DND-41 (cell line): ENCODE results near the gene OXA1L.
A peak's percentile ranks its signal among the peaks of the same experiment; 100 is the strongest.

Source experiments
- ATAC-seq: fragments of 200-7000 bp; cut with Tn5 transposase; 3 replicates; pipeline ENCODE4 v1.9.1; 2021; ENCODE audit warnings: low read depth; ENCODE audit not compliant: insufficient read depth
- DNase-seq: peaks from one replicate; pipeline ENCODE4 v3.0.0-alpha.2; 2020
- H2AFZ ChIP-seq: 2 replicates; pipeline ENCODE4 v1.6.0; 2012; ENCODE audit warnings: low read depth, low read length
- H3K27ac ChIP-seq: 2 replicates; pipeline ENCODE4 v1.5.1; 2012; ENCODE audit warnings: low read length, inconsistent platforms
- H3K27me3 ChIP-seq: fragments of 200-600 bp; sonication (generic); 2 replicates; pipeline ENCODE4 v1.6.0; 2012; ENCODE audit warnings: low read length, mild to moderate bottlenecking, inconsistent platforms; ENCODE audit not compliant: insufficient read depth, poor library complexity
- H3K36me3 ChIP-seq: 2 replicates; pipeline ENCODE4 v1.5.1; 2012; ENCODE audit warnings: low read length, inconsistent platforms; ENCODE audit not compliant: insufficient read depth
- H3K4me1 ChIP-seq: 2 replicates; pipeline ENCODE4 v1.5.1; 2012; ENCODE audit warnings: mild to moderate bottlenecking, low read length; ENCODE audit not compliant: insufficient read depth
- H3K4me2 ChIP-seq: 2 replicates; pipeline ENCODE4 v1.6.0; 2012; ENCODE audit warnings: mild to moderate bottlenecking, moderate library complexity, low read length, inconsistent platforms; ENCODE audit not compliant: insufficient read depth
- H3K4me3 ChIP-seq, 2 experiments: fragments of 200-600 bp in 1 of 2; shearing (Covaris generic) in 1 of 2; 2 replicates each; pipeline ENCODE4 v1.5.1; 2012 to 2016; ENCODE audit warnings: inconsistent platforms in 2 of 2, low read length in 2 of 2, mild to moderate bottlenecking in 2 of 2, low read depth in 1 of 2, moderate library complexity in 1 of 2
- H3K79me2 ChIP-seq: 2 replicates; pipeline ENCODE4 v1.6.0; 2012; ENCODE audit warnings: low read length, inconsistent platforms; ENCODE audit not compliant: insufficient read depth
- H3K9ac ChIP-seq: 2 replicates; pipeline ENCODE4 v1.6.0; 2012; ENCODE audit warnings: low read depth, mild to moderate bottlenecking, inconsistent platforms, low read length, moderate library complexity
- H3K9me3 ChIP-seq: 2 replicates; pipeline ENCODE4 v1.5.1; 2012; ENCODE audit warnings: low read length, moderate library complexity, mild to moderate bottlenecking, inconsistent platforms; ENCODE audit not compliant: insufficient read depth, severe bottlenecking
- H4K20me1 ChIP-seq: 2 replicates; pipeline ENCODE4 v1.6.0; 2012; ENCODE audit warnings: low read length; ENCODE audit not compliant: insufficient read depth
- CTCF ChIP-seq: IDR thresholded peaks from 2 replicates; pipeline ENCODE4 v1.5.1; 2012; ENCODE audit warnings: borderline replicate concordance, low read length, moderate library complexity, mild to moderate bottlenecking; ENCODE audit not compliant: poor library complexity, severe bottlenecking; ENCODE audit errors: extremely low read depth
- EZH2 ChIP-seq: IDR thresholded peaks from 3 replicates; pipeline ENCODE4 v1.6.1; 2012; ENCODE audit warnings: borderline replicate concordance, low read depth, mild to moderate bottlenecking, moderate library complexity, low read length, inconsistent platforms; ENCODE audit not compliant: severe bottlenecking

Gene OXA1L

GRCh38 chr14:22812744-22813143 lies 46.3 kb downstream of the OXA1L start:
- H3K36me3 ChIP-seq, result no peaks in the 10 kb centered on the region
- no peak overlapping the region for H3K4me3 ChIP-seq
- TF ChIP-seq EZH2 (no peak), CTCF (no peak)
- no peak overlapping the region for H3K27ac ChIP-seq
- peaks cover 3% of the 10 kb centered on the region for H3K27me3 ChIP-seq
- DNase-seq, result no peak
- no peaks in the 10 kb centered on the region for H4K20me1 ChIP-seq
- H3K9me3 ChIP-seq, result no peaks in the 10 kb centered on the region
- H3K4me2 ChIP-seq, result no peak overlapping the region
- ATAC-seq, result 0 out of 3 replicates have a peak, but pooled peaks have one; percentile 33
- H3K79me2 ChIP-seq, result no peaks in the 10 kb centered on the region
- peaks cover 5% of the 10 kb centered on the region; the same call in 1 of the 2 replicates for H3K4me1 ChIP-seq
- no peak overlapping the region for H2AFZ ChIP-seq
- H3K9ac ChIP-seq, result no peak overlapping the region

- Histone ChIP-seq H3K36me3 (no peaks in the 10 kb centered on the region), H4K20me1 (no peaks in the 10 kb centered on the region), H2AFZ (no peak overlapping the region), H3K79me2 (no peaks in the 10 kb centered on the region), H3K9ac (no peak overlapping the region), H3K9me3 (no peaks in the 10 kb centered on the region), H3K27ac (no peak overlapping the region), H3K4me3 (no peak overlapping the region), H3K4me2 (no peak overlapping the region), H3K27me3 (peaks cover 3% of the 10 kb centered on the region), H3K4me1 (peaks cover 5% of the 10 kb centered on the region; the same call in 1 of the 2 replicates)
- ATAC-seq (no peak), DNase-seq (no peak)
- TF ChIP-seq CTCF (no peak), EZH2 (no peak)
Observed at GRCh38 chr14:22813145-22813544, 46.7 kb downstream of the OXA1L start.

GRCh38 chr14:22814373-22814772 lies 47.9 kb downstream of the OXA1L start:
- Histone ChIP-seq H3K27ac (no peak overlapping the region), H3K4me2 (no peak overlapping the region), H4K20me1 (no peaks in the 10 kb centered on the region), H3K36me3 (no peaks in the 10 kb centered on the region), H3K4me3 (no peak overlapping the region), H3K79me2 (no peaks in the 10 kb centered on the region), H2AFZ (no peak overlapping the region), H3K27me3 (peaks cover 5% of the 10 kb centered on the region), H3K9me3 (no peaks in the 10 kb centered on the region), H3K4me1 (peaks cover 5% of the 10 kb centered on the region; the same call in 1 of the 2 replicates), H3K9ac (no peak overlapping the region)
- TF ChIP-seq CTCF (no peak), EZH2 (no peak)
- ATAC-seq, result no peak
- no peak for DNase-seq
